HUES6 (cell line): Measurements from ENCODE around the gene SEMA3E.
A peak's percentile ranks its signal among the peaks of the same experiment; 100 is the strongest.
"Not testable (repeated sequence)": the region's sequence is repeated elsewhere in the genome, so short reads cannot be mapped to it uniquely, and the experiment has no call there.

ENCODE experiments used
- H3K27ac ChIP-seq: 2 replicates; pipeline ENCODE4 v1.7.0; 2013; ENCODE audit warnings: low read depth, mild to moderate bottlenecking, low read length, inconsistent platforms
- H3K27me3 ChIP-seq: 2 replicates; pipeline ENCODE4 v1.6.1; 2013; ENCODE audit warnings: low read length; ENCODE audit not compliant: control insufficient read depth, insufficient read depth
- H3K36me3 ChIP-seq: 2 replicates; pipeline ENCODE4 v1.6.1; 2013; ENCODE audit warnings: low read length; ENCODE audit not compliant: control insufficient read depth, insufficient read depth
- H3K4me1 ChIP-seq: 2 replicates; pipeline ENCODE4 v1.6.1; 2013; ENCODE audit warnings: low read length; ENCODE audit not compliant: control insufficient read depth, insufficient read depth
- H3K4me3 ChIP-seq: 2 replicates; pipeline ENCODE4 v1.5.1; 2013; ENCODE audit warnings: low read depth, low read length
- H3K9ac ChIP-seq: one replicate; pipeline ENCODE4 v1.6.1; 2013; ENCODE audit warnings: mild to moderate bottlenecking, low read length
- H3K9me3 ChIP-seq: 2 replicates; pipeline ENCODE4 v1.6.1; 2013; ENCODE audit warnings: low read depth, low read length; ENCODE audit not compliant: control insufficient read depth, insufficient read depth

The SEMA3E gene

DNA sequence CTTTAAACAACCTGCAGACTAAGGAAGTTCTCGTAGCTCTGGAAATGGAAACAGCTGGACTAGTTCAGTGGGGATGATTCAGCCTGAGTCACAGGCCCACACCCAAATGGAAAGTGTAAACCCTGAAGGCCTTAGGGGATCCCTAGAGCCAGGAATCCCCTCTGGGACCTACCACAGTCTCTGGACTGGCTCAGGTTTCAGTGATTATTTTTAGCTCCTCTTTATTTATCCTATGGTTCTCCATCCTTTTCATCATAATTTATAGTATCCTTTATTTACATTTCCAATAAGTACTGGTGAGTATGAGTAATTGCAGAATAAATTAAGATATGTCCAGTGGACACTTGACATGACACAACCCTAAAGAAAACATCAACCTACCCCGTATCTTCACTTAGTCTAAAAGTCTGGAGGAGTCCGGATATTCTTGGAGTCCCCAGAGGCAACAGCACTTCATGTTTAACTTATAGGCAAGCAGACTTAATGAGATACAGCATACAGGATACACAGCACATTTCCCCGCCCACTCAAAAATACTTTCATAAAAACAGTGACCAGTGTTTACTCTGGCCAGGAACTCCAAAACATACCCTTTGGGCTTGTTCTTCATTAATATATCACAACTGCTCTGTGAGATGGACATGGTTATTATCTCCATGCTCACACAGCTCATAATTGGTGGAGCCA lies 28.4 kb upstream of the SEMA3E start:
- H3K27me3 ChIP-seq = no peaks in the 10 kb centered on the region
- H3K4me3 ChIP-seq = no peak overlapping the region
- H3K36me3 ChIP-seq = no peaks in the 10 kb centered on the region
- H3K9ac ChIP-seq = no peak overlapping the region
- no peak overlapping the region for H3K27ac ChIP-seq
- peaks cover 28% of the 10 kb centered on the region for H3K4me1 ChIP-seq
- no peaks in the 10 kb centered on the region for H3K9me3 ChIP-seq

DNA sequence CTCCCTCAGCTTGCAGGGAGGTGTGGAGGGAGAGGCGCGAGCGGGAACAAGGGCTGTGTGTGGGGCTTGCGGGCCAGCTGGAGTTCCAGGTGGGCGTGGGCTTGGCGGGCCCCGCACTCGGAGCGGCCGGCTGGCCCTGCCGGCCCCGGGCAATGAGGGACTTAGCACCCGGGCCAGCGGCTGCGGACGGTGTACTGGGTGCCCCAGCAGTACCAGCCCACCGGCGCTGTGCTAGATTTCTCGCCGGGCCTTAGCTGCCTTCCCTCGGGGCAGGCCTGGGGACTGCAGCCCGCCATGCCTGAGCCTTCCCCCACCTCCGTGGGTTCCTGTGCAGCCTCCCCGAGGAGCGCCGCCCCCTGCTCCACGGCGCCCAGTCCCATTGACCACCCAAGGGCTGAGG lies 24.4 kb upstream of the SEMA3E start:
- not testable (repeated sequence) for H3K9me3 ChIP-seq, H3K27ac ChIP-seq, H3K27me3 ChIP-seq, H3K36me3 ChIP-seq, H3K4me3 ChIP-seq, H3K9ac ChIP-seq
- peaks cover 40% of the 10 kb centered on the region for H3K4me1 ChIP-seq

DNA sequence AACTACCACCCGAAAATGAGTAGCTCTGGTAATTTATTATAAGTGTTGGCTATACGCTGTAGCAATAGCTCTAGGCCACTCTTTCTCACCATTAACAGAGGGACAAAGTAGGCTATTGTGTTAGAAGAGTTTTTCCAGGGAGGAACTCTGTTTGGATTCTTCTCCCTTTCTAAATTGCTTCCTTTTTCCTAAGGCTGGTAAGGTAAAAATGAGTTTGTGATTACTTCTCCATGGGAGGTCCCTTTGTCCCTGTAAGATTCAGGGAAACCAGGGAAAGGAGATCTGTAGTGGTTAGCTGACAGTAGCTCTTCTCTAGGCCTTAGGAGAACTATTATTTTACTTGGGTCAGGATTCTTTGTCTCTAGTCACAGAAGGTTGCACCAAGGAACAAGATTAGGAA lies 23.2 kb upstream of the SEMA3E start:
- Histone ChIP-seq H3K4me3 (no peak overlapping the region), H3K9me3 (no peaks in the 10 kb centered on the region), H3K27ac (peak overlapping the region; percentile 3; the same call in 1 of the 2 replicates), H3K27me3 (no peaks in the 10 kb centered on the region), H3K36me3 (no peaks in the 10 kb centered on the region), H3K9ac (no peak overlapping the region), H3K4me1 (peaks cover 31% of the 10 kb centered on the region)

- no peak overlapping the region for H3K9ac ChIP-seq
- H3K36me3 ChIP-seq = no peaks in the 10 kb centered on the region
- no peaks in the 10 kb centered on the region for H3K27me3 ChIP-seq
- no peak overlapping the region for H3K4me3 ChIP-seq
- H3K27ac ChIP-seq = no peak overlapping the region
- no peaks in the 10 kb centered on the region for H3K4me1 ChIP-seq
- no peaks in the 10 kb centered on the region for H3K9me3 ChIP-seq
Observed at GRCh38 chr7:83663131-83663530, 14.2 kb upstream of the SEMA3E start.

DNA sequence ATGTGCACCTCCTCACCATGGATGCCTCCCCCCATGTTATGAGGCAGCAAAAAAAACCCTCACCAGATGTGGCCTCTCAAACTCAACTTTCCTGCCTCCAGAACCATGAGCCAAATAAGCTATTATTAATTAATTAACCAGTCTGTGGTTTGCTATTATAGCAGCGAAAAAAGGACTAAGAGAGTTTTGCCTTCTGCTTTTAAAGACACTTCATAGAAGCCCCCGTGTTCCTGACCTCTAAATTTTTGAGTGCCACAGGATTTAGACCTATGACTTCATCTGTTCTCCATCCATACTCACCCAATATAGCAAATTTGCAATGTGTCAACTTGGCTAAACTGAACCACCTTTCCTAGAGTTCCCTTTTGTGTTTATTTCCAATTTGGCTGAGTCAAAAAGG lies 9.2 kb upstream of the SEMA3E start:
- H3K4me1 ChIP-seq = no peaks in the 10 kb centered on the region
- no peak overlapping the region for H3K9ac ChIP-seq
- no peak overlapping the region for H3K4me3 ChIP-seq
- no peaks in the 10 kb centered on the region for H3K9me3 ChIP-seq
- no peaks in the 10 kb centered on the region for H3K27me3 ChIP-seq
- no peaks in the 10 kb centered on the region for H3K36me3 ChIP-seq
- H3K27ac ChIP-seq = no peak overlapping the region

DNA sequence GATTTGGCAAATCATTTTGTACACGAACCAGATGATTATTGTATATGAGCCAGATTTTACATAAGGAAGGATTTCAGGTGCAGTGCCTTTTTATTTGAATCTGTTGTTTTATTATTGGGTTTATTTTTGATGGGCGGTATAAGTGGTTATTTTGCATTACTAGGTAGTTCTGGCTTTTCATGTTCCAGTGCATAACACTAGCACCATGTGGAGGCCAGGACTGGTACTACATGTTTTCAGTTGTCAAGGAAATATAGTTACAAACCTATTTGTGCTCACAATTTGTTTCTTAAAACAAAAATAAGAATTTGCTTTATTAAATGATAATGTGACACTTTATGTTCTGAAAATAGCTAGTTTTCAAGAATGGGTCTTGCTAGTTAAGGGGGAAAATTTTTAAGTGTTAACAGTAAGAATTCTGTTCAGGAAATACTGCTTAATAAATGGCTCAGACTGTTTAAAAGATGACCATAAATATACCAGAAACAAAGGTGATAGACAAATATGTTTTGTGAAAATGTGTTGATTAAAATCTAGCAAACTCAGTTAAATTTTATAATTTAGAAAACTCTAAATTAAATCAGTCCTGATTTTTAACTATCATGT lies 7.1 kb upstream of the SEMA3E start:
- H3K36me3 ChIP-seq = no peaks in the 10 kb centered on the region
- no peak overlapping the region for H3K9ac ChIP-seq
- H3K27ac ChIP-seq = no peak overlapping the region
- H3K4me1 ChIP-seq = no peaks in the 10 kb centered on the region
- peaks cover 4% of the 10 kb centered on the region; the same call in 1 of the 2 replicates for H3K9me3 ChIP-seq
- H3K27me3 ChIP-seq = no peaks in the 10 kb centered on the region
- H3K4me3 ChIP-seq = no peak overlapping the region

- peaks cover 4% of the 10 kb centered on the region; the same call in 1 of the 2 replicates for H3K9me3 ChIP-seq
- no peaks in the 10 kb centered on the region for H3K27me3 ChIP-seq
- H3K27ac ChIP-seq = no peak overlapping the region
- H3K4me1 ChIP-seq = peaks cover 9% of the 10 kb centered on the region; the same call in 1 of the 2 replicates
- no peak overlapping the region for H3K9ac ChIP-seq
- H3K36me3 ChIP-seq = no peaks in the 10 kb centered on the region
- no peak overlapping the region for H3K4me3 ChIP-seq
Observed at GRCh38 chr7:83652481-83652880, 3.5 kb upstream of the SEMA3E start.

DNA sequence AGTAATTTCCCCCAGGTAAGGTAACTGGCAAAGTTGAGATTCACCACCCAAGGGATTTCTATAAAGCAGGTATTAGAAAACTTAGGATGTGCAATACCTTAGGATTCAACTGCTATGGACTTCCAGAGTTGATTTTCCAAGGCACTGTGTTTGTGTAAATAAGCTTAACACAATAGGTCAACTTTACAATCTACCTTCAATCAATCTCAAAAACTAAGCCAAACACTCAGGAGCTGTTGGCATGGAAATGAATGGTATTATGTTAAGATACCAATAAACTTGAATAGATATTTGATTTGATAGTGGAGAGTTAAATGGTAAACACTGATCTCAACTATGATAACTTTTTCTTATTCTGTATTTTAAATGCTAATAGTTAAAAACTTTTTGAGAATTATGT lies 762 bp upstream of the SEMA3E start:
- Histone ChIP-seq H3K27ac (no peak overlapping the region), H3K36me3 (no peaks in the 10 kb centered on the region), H3K4me1 (peaks cover 11% of the 10 kb centered on the region; the same call in 1 of the 2 replicates), H3K9ac (no peak overlapping the region), H3K9me3 (peaks cover 4% of the 10 kb centered on the region; the same call in 1 of the 2 replicates), H3K4me3 (no peak overlapping the region), H3K27me3 (no peaks in the 10 kb centered on the region)

GRCh38 chr7:83646027-83646426 lies 2.9 kb downstream of the SEMA3E start:
- Histone ChIP-seq H3K27me3 (no peaks in the 10 kb centered on the region), H3K36me3 (no peaks in the 10 kb centered on the region)

DNA sequence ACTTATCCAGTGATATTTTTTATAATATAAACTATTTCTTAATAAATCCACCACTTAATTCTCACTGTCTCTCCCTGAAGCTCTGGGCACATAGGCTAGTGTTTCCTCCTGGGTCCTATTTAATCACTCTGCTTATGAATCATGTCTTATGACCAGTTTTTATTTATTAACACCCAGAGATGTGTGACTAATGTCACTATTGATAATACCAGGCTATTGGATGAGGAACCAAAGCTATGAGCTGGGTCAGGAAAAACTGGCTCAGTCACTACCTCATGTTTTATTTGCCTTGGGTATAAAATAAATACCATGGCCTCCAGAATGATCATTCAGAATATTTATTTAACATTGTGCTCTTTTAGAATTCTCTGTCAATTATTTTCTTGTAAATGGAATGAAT lies 5.2 kb downstream of the SEMA3E start:
- H3K9me3 ChIP-seq = no peaks in the 10 kb centered on the region
- H3K27ac ChIP-seq = no peak overlapping the region

More at GRCh38 chr7:83646027-83646426, 2.9 kb downstream of the SEMA3E start:
- peaks cover 24% of the 10 kb centered on the region for H3K4me1 ChIP-seq
- no peaks in the 10 kb centered on the region for H3K9me3 ChIP-seq
- H3K4me3 ChIP-seq = no peak overlapping the region
- H3K9ac ChIP-seq = no peak overlapping the region
- H3K27ac ChIP-seq = no peak overlapping the region

DNA sequence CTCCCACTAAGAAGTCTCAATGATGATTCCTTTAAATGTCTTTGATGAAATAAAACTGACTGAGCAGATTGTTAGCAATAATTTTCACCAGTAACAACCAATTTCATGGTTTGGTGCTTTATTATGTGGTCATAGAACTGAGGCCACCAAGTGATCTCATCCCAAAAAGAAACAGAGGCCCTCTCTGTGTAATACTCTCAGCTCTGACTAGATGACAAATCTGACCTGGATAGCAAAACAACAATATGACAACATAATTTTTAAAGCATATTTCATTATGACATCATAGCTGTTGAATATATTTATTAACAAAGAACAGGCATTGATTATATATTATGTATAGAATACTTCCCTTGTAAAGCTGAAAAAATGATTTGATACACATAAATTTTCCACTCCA lies 5.9 kb downstream of the SEMA3E start:
- H3K36me3 ChIP-seq = no peaks in the 10 kb centered on the region
- H3K4me1 ChIP-seq = peaks cover 34% of the 10 kb centered on the region
- H3K4me3 ChIP-seq = no peak overlapping the region
- no peaks in the 10 kb centered on the region for H3K9me3 ChIP-seq
- no peak overlapping the region for H3K9ac ChIP-seq
- H3K27ac ChIP-seq = no peak overlapping the region
- no peaks in the 10 kb centered on the region for H3K27me3 ChIP-seq

More for the DNA sequence above, 5.2 kb downstream of the SEMA3E start:
- H3K9ac ChIP-seq = no peak overlapping the region
- no peak overlapping the region for H3K4me3 ChIP-seq
- peaks cover 35% of the 10 kb centered on the region for H3K4me1 ChIP-seq
- H3K27me3 ChIP-seq = no peaks in the 10 kb centered on the region
- no peaks in the 10 kb centered on the region for H3K36me3 ChIP-seq
